Adipose tissue (tissue), 3 donors: ENCODE data around the gene NBEAL2. TPM values are rescaled to one million over a fixed set of nuclear protein-coding genes. Genes with fewer than 3 reads are reported as not detected.
"Not testable (repeated sequence)": the region's sequence is repeated elsewhere in the genome, so short reads cannot be mapped to it uniquely, and the experiment has no call there.

ENCODE experiments used
- H3K27ac ChIP-seq: one replicate; pipeline ENCODE4 v1.5.1; 2013; ENCODE audit warnings: low read depth, low read length
- WGBS, 3 donors: extraction: QIAGEN DNeasy Blood & Tissue Kit; methylation state at CpG; one replicate each; pipeline ENCODE4 v1.1.7; 2013; 5-methylcytosine and 5-hydroxymethylcytosine counted together
- polyA plus RNA-seq, 3 donors: library from polyadenylated mRNA; stranded (reverse); fragments of 200-250 nt; gene quantifications; one replicate each; pipeline ENCODE4 v1.2.3, GENCODE V29; 2013
- donor health status: healthy with polysubstance abuse.
- donor health status: Bipolar disorder and iron deficiency.
- donor health status: healthy.

The NBEAL2 gene
- polyA plus RNA-seq, 3 donors = 42.6 to 49.7 (median 42.8) TPM

- no peak overlapping the region for H3K27ac ChIP-seq
Observed at GRCh38 chr3:47015151-47015550, 35.7 kb downstream of the NBEAL2 start.

- WGBS, 3 donors = 84 to 88% (median 84%) methylated on average over 4 of the region's 4 CpGs
- H3K27ac ChIP-seq = no peak overlapping the region
Observed at GRCh38 chr3:47016086-47016933, 36.8 kb downstream of the NBEAL2 start.

- H3K27ac ChIP-seq = no peak overlapping the region
- WGBS, 3 donors = 23 to 61% (median 41%) methylated on average over 1 of the region's 1 CpG
Observed at GRCh38 chr3:47016934-47017435, 37.5 kb downstream of the NBEAL2 start.

GRCh38 chr3:47017504-47018268, 38.2 kb downstream of the NBEAL2 start:
- WGBS, 3 donors = 60 to 88% (median 61%) methylated on average over 6 of the region's 6 CpGs
- H3K27ac ChIP-seq = no peak overlapping the region

- H3K27ac ChIP-seq = no peak overlapping the region
Observed at GRCh38 chr3:47018269-47018611, 38.8 kb downstream of the NBEAL2 start.

- 93 to 96% (median 95%) methylated on average over 1 of the region's 1 CpG for WGBS, 3 donors
- no peak overlapping the region for H3K27ac ChIP-seq
Observed at GRCh38 chr3:47019201-47019600, 39.7 kb downstream of the NBEAL2 start.

GRCh38 chr3:47020311-47020710, 40.8 kb downstream of the NBEAL2 start:
- WGBS, 3 donors = 90 to 92% (median 92%) methylated on average over 4 of the region's 4 CpGs
- no peak overlapping the region for H3K27ac ChIP-seq

- no peak overlapping the region for H3K27ac ChIP-seq
Observed at GRCh38 chr3:47022641-47023071, 43.2 kb downstream of the NBEAL2 start.

GRCh38 chr3:47024932-47025331, 45.5 kb downstream of the NBEAL2 start:
- H3K27ac ChIP-seq = no peak overlapping the region

More at GRCh38 chr3:47022641-47023071, 43.2 kb downstream of the NBEAL2 start:
- WGBS, 3 donors = 29 to 53% (median 50%) methylated on average over 1 of the region's 1 CpG

- not testable (repeated sequence) for H3K27ac ChIP-seq
- 88 to 100% (median 95%) methylated on average over 1 of the region's 1 CpG for WGBS, 3 donors
Observed at GRCh38 chr3:47026432-47026831, 47.0 kb downstream of the NBEAL2 start.

GRCh38 chr3:47028146-47028545, 48.7 kb downstream of the NBEAL2 start:
- H3K27ac ChIP-seq = no peak overlapping the region
- 81 to 89% (median 87%) methylated on average over 3 of the region's 3 CpGs for WGBS, 3 donors

GRCh38 chr3:47028667-47029066, 49.2 kb downstream of the NBEAL2 start:
- H3K27ac ChIP-seq = no peak overlapping the region
- WGBS, 3 donors = 95 to 100% (median 95%) methylated on average over 1 of the region's 1 CpG

- H3K27ac ChIP-seq = not testable (repeated sequence)
- 72 to 89% (median 79%) methylated on average over 4 of the region's 4 CpGs for WGBS, 3 donors
Observed at GRCh38 chr3:47031041-47031440, 51.6 kb downstream of the NBEAL2 start.

GRCh38 chr3:47034868-47035489, 55.5 kb downstream of the NBEAL2 start:
- no peak overlapping the region for H3K27ac ChIP-seq
- WGBS, 3 donors = 63 to 82% (median 68%) methylated on average over 2 of the region's 2 CpGs

- WGBS, 3 donors = 39 to 88% (median 78%) methylated on average over 2 of the region's 2 CpGs
- H3K27ac ChIP-seq = no peak overlapping the region
Observed at GRCh38 chr3:47035645-47036044, 56.2 kb downstream of the NBEAL2 start.

GRCh38 chr3:47036145-47036544, 56.7 kb downstream of the NBEAL2 start:
- 38 to 76% (median 71%) methylated on average over 3 of the region's 3 CpGs for WGBS, 3 donors
- no peak overlapping the region for H3K27ac ChIP-seq

- H3K27ac ChIP-seq = not testable (repeated sequence)
- 48 to 74% (median 73%) methylated on average over 2 to 6 of the region's 6 CpGs for WGBS, 3 donors
Observed at GRCh38 chr3:47037302-47037701, 57.8 kb downstream of the NBEAL2 start.

- 94 to 99% (median 94%) methylated on average over 3 of the region's 3 CpGs for WGBS, 3 donors
- no peak overlapping the region for H3K27ac ChIP-seq
Observed at GRCh38 chr3:47041114-47041513, 61.6 kb downstream of the NBEAL2 start.

GRCh38 chr3:47042231-47042791, 62.8 kb downstream of the NBEAL2 start:
- 82 to 85% (median 82%) methylated on average over 5 of the region's 5 CpGs for WGBS, 3 donors
- no peak overlapping the region for H3K27ac ChIP-seq
